Measurements from ENCODE around the gene MEGF11. TPM values are rescaled to one million over a fixed set of nuclear protein-coding genes. Genes with fewer than 3 reads are reported as not detected.

Gene MEGF11
- total RNA-seq, 4 donors from 2014 or later, result 0.97 to 10.6 (median 4.0) TPM

DNA sequence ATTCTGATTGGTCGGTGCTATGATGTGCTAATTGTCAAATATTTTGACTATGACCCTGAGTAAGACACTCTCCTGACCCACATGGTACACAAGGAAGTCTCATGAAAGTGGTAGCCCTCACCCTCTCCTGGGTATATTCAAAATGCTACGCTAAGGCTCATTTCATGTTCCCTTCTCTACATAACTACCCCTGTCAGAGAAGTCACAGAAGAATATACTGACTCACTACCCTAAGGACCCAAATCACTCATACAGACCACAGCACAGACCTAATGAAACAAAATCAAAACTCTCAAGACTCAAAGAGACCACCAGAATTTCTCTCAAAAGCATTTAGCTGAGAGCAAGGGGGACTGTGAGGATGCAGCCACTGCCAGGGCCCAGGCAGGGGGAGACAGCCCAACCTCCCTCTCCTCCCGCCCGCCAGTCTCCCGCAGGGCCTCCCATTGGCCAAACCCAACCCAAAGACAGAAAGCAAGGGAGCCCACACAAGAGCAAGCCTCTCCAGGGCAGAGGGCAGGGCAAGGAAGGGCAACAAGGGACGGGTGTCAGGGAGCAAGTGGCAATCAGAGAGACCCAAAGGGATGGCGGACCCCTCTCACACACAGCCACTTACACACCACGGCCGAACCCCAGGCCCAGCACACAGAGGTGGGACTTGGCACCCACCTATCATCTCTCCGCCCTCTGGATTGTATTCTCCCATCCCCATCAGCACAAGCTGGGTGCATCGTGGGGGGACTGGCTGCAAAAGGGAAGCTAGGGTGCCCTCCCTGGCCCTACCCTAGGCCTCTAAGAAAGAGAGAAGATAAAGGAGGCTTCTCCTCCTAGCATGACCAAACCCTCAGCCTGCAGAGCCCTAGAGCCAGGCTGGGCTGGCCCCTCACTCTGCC, 41.6 kb downstream of the MEGF11 start:
- peak in 1 of 2 donors; percentile 67 for DNase-seq (ENCODE audit: low spot score in 2 of 2)
- no peak overlapping the region for H3K4me3 ChIP-seq (ENCODE audit: low read depth, poor library complexity, severe bottlenecking)
- intact Hi-C loops (cut with DNase I; ENCODE audit: low total_unique reads), result no loop called here
- 66 to 77% methylated on average over 11 of the region's 11 CpGs for WGBS, 2 donors
- TF ChIP-seq, protein P1, sequence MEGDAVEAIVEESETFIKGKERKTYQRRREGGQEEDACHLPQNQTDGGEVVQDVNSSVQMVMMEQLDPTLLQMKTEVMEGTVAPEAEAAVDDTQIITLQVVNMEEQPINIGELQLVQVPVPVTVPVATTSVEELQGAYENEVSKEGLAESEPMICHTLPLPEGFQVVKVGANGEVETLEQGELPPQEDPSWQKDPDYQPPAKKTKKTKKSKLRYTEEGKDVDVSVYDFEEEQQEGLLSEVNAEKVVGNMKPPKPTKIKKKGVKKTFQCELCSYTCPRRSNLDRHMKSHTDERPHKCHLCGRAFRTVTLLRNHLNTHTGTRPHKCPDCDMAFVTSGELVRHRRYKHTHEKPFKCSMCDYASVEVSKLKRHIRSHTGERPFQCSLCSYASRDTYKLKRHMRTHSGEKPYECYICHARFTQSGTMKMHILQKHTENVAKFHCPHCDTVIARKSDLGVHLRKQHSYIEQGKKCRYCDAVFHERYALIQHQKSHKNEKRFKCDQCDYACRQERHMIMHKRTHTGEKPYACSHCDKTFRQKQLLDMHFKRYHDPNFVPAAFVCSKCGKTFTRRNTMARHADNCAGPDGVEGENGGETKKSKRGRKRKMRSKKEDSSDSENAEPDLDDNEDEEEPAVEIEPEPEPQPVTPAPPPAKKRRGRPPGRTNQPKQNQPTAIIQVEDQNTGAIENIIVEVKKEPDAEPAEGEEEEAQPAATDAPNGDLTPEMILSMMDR (IDR thresholded peaks at IDR 0.05), result no peak
- TF ChIP-seq POLR2A (IDR thresholded peaks at IDR 0.05), result no peak

DNA sequence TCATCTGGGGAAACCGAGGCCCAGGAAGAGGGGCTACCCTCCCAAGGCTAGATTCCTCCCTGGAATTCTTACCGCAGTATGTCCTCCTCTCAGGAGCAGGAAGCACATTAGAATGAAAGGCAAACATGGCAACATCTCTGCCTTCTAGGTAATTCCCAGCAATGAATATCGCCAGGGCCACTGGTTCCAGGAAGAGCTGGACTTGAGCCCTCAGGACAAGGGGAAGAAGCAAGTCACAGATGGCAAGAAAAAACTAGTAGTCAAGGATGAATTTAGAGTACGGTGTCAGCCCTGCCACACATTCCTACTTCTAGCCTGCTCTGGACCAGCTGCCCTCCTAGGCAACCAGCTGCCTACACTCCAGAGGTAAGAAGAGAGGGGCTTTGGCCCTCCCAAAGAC, 42.9 kb downstream of the MEGF11 start:
- WGBS, 2 donors, result 87 to 92% methylated on average over 4 of the region's 4 CpGs
- intact Hi-C loops (cut with DNase I; ENCODE audit: low total_unique reads), result no loop called here
- TF ChIP-seq, protein P1 (IDR thresholded peaks at IDR 0.05), result no peak
- TF ChIP-seq POLR2A (IDR thresholded peaks at IDR 0.05), result no peak
- DNase-seq (ENCODE audit: low spot score in 2 of 2), result peak in 1 of 2 donors; percentile 68
- H3K4me3 ChIP-seq (ENCODE audit: low read depth, poor library complexity, severe bottlenecking), result no peak overlapping the region

DNA sequence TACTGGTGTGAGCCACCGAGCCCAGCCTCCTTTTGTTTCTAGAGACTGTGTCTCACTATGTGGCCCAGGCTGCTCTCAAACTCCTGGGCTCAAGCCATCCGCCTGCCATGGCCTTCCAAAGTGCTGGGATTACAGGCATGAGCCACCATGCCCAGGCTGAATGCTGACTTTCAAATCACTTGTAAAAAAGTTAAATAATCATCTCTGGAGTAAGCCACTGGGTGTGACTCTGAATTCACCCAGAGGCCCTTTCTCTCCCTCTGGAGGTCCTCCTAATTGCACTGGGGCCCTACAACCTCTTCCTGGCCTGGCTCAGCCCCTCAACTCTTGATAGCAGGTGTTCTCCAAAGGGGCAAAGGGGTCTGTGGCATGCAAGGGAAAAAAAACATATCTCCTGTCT, 54.8 kb downstream of the MEGF11 start:
- DNase-seq (ENCODE audit: low spot score in 2 of 2), result peak in 1 of 2 donors; percentile 32
- 89 to 91% methylated on average over 2 of the region's 2 CpGs for WGBS, 2 donors
- TF ChIP-seq, protein P1 (IDR thresholded peaks at IDR 0.05), result no peak
- TF ChIP-seq POLR2A (IDR thresholded peaks at IDR 0.05), result no peak
- no peak overlapping the region for H3K4me3 ChIP-seq (ENCODE audit: low read depth, poor library complexity, severe bottlenecking)
- intact Hi-C loops (cut with DNase I; ENCODE audit: low total_unique reads), result no loop called here

DNA sequence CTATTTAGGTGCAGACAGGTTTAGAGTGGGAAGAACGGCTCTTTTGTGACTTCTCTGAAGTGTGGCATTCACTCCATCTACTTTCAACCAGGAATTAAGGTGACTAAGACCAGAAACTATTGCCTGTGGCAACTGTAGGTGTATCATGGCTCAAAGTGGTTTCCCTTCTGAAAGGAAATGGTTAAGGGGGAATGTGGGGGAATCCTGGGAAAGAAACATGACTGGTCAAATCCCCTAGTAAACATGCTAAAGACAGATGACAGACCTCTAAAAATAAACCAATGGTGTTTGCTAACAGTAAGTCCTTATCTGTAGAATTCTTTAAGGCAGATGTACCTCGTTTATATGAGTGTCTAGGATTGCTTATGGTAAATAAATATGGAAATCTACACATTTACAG, 56.9 kb downstream of the MEGF11 start:
- intact Hi-C loops (cut with DNase I; ENCODE audit: low total_unique reads), result no loop called here
- no peak for DNase-seq (ENCODE audit: low spot score in 2 of 2)
- TF ChIP-seq, protein P1 (IDR thresholded peaks at IDR 0.05), result no peak
- TF ChIP-seq POLR2A (IDR thresholded peaks at IDR 0.05), result no peak
- WGBS, 2 donors, result 22 to 30% methylated on average over 2 of the region's 2 CpGs
- no peak overlapping the region for H3K4me3 ChIP-seq (ENCODE audit: low read depth, poor library complexity, severe bottlenecking)

DNA sequence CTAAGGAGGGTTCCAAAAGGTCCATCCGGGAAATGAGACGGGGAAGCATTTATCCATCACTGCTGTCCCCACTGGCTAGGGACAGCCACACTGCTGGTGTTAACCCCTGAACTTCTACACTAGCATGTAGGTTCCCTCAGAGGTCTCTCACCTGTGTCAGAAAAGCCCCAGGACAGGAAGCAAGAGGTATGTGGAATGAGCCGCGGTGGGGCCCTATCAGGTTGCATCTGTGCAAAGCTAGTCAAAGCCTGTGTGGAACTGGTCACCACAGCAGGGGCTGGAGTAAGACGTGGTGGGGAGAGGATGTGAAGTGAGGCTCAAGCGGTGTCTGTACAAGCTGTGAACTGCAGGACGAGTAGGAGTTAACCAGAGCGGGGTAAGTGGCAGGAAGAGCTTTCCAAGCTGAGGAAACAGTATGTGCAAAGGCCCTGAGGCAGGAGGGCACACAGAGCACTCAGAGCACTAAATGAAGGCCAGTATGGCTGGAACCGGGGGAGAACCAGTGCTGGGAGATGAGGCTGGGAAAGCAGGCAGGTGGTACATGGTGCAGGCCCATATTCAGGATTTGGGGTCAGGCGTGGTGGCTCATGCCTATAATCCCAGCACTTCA, 57.8 kb downstream of the MEGF11 start:
- intact Hi-C loops (cut with DNase I; ENCODE audit: low total_unique reads), result no loop called here
- WGBS, 2 donors, result 79 to 85% methylated on average over 10 of the region's 10 CpGs
- H3K4me3 ChIP-seq (ENCODE audit: low read depth, poor library complexity, severe bottlenecking), result no peak overlapping the region
- peak in 1 of 2 donors; percentile 57 for DNase-seq (ENCODE audit: low spot score in 2 of 2)
- no peak for TF ChIP-seq POLR2A (IDR thresholded peaks at IDR 0.05)
- TF ChIP-seq, protein P1 (IDR thresholded peaks at IDR 0.05), result no peak
